Colonic mucosa (tissue), 4 donors: ENCODE results near the gene PM20D2. TPM values are rescaled to one million over a fixed set of nuclear protein-coding genes. Genes with fewer than 3 reads are reported as not detected.

Experiments used
- DNase-seq: peaks from one replicate; pipeline ENCODE4 v3.0.0-alpha.2; 2020
- H3K27ac ChIP-seq: fragments of 200-600 bp; one replicate; pipeline ENCODE4 v1.8.0; 2021
- H3K27me3 ChIP-seq: fragments of 200-600 bp; one replicate; pipeline ENCODE4 v1.8.0; 2021
- H3K36me3 ChIP-seq: fragments of 200-600 bp; one replicate; pipeline ENCODE4 v1.8.0; 2021
- H3K4me1 ChIP-seq: fragments of 200-600 bp; one replicate; pipeline ENCODE4 v1.8.0; 2021; ENCODE audit warnings: mild to moderate bottlenecking
- H3K4me3 ChIP-seq: fragments of 200-600 bp; one replicate; pipeline ENCODE4 v1.8.0; 2021
- H3K9ac ChIP-seq, 2 donors: one replicate each; pipeline ENCODE4 v1.7.0; 2013; ENCODE audit warnings: control low read depth in 2 of 2, low read depth in 2 of 2, low read length in 2 of 2
- H3K9me3 ChIP-seq: fragments of 200-600 bp; one replicate; pipeline ENCODE4 v1.8.0; 2021
- CTCF ChIP-seq: fragments of 200-600 bp; IDR thresholded peaks from one replicate; pipeline ENCODE4 v1.8.0; 2022; ENCODE audit warnings: antibody characterized with exemption, mild to moderate bottlenecking
- intact Hi-C: fragments of 100-400 bp; cut with DNase I; formaldehyde crosslinking; loops from one replicate; pipeline ENCODE4 v1.14.1; 2022
- total RNA-seq, 2 donors: library from RNA; stranded (reverse); fragmentation: NEBNext Ultra II Directional in 1 of 2; extraction: Animal tissue kit (Norgen Biotek cat#: 25700) in 1 of 2; gene quantifications; one replicate each; pipeline ENCODE4 v1.2.1, GENCODE V29; 2021
- donor health status: healthy.
- donor health status: DM: no; HTN: no; CAD: no.
- donor health status: DM: no; HTN: no; CAD: no.

PM20D2 gene
- total RNA-seq, 2 donors from 2014 or later = 19.2 to 24.2 TPM

GRCh38 chr6:89180971-89181370 lies 35.1 kb downstream of the PM20D2 start:
- H3K9ac ChIP-seq = no peak overlapping the region
- no peak for TF ChIP-seq CTCF
- no peak for DNase-seq
- no peaks in the 10 kb centered on the region for H3K9me3 ChIP-seq
- no peak overlapping the region for H3K4me3 ChIP-seq
- no peaks in the 10 kb centered on the region for H3K36me3 ChIP-seq
- intact Hi-C loops = no loop called here
- no peak overlapping the region for H3K27ac ChIP-seq
- no peaks in the 10 kb centered on the region for H3K27me3 ChIP-seq
- no peaks in the 10 kb centered on the region for H3K4me1 ChIP-seq

DNA sequence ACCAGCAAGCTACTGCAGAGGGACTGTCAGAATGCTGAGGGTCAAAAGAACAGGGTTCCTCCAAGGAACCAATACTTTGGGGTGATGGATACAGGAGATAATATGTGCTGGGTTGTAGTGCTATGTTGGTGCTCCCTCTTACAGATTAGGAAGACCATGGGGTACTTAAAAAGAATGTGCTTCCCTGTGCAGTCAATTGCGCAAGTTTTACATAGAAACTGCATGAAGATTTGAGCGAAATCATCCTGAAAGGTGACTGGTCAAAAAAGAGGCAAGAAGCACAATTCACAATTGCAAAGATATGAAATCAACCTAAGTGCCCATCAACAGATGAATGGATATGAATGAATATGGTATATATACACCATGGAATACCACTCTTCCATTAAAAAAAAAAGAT lies 37.4 kb downstream of the PM20D2 start:
- Histone ChIP-seq H3K4me3 (no peak overlapping the region), H3K36me3 (no peaks in the 10 kb centered on the region), H3K4me1 (no peaks in the 10 kb centered on the region), H3K27me3 (no peaks in the 10 kb centered on the region), H3K9ac (no peak overlapping the region), H3K9me3 (no peaks in the 10 kb centered on the region), H3K27ac (no peak overlapping the region)
- no peak for DNase-seq
- TF ChIP-seq CTCF = no peak
- intact Hi-C loops = no loop called here

DNA sequence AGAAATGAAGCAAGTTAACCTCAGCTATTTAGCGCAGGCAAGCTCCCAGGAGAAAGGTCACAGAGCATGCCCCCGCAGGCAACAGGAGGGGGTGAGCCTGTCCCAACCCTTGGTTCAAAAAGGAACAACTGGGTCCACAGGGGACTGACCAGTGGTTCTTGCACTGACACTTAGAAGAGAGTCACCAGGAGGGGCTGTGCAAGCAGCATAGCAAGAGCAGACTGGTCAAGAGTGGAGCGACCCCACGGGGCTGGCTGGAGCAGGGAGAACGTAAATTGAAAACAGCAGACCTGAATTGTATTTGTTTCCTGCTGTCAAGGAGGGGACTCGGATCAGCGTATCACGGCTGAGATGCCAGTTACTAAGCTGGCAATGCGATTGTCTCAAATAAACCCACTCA lies 38.5 kb downstream of the PM20D2 start:
- H3K9me3 ChIP-seq = no peaks in the 10 kb centered on the region
- intact Hi-C loops = no loop called here
- no peak for DNase-seq
- H3K4me3 ChIP-seq = no peak overlapping the region
- H3K27ac ChIP-seq = no peak overlapping the region
- no peaks in the 10 kb centered on the region for H3K36me3 ChIP-seq
- H3K9ac ChIP-seq = no peak overlapping the region
- no peaks in the 10 kb centered on the region for H3K4me1 ChIP-seq
- no peaks in the 10 kb centered on the region for H3K27me3 ChIP-seq
- no peak for TF ChIP-seq CTCF

- Histone ChIP-seq H3K27me3 (no peaks in the 10 kb centered on the region), H3K4me3 (no peak overlapping the region), H3K9ac (no peak overlapping the region), H3K27ac (no peak overlapping the region), H3K36me3 (no peaks in the 10 kb centered on the region), H3K9me3 (no peaks in the 10 kb centered on the region), H3K4me1 (no peaks in the 10 kb centered on the region)
- DNase-seq = no peak
- intact Hi-C loops = no loop called here
- no peak for TF ChIP-seq CTCF
These were observed 40.9 kb downstream of the PM20D2 start for GRCh38 chr6:89186762-89187161.

DNA sequence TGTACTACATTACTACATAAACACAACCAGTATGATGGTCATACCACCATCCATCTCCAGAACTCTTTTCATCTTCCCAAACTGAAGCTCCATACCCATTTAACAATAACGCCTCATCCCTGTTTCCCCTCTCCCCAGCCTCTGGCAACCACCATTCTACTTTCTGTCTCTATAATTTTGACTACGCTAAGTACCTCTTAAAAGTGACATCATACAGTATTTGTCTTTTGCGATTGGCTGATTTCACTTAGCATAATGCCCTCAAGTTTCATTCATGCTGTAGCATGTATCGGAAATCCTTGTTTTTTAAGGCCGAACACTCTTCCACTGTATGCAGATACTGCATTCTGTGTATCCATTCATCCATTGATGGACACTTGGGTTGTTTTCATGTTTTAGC lies 41.6 kb downstream of the PM20D2 start:
- no peak overlapping the region for H3K4me3 ChIP-seq
- intact Hi-C loops = no loop called here
- no peaks in the 10 kb centered on the region for H3K4me1 ChIP-seq
- no peak for TF ChIP-seq CTCF
- no peaks in the 10 kb centered on the region for H3K27me3 ChIP-seq
- H3K9ac ChIP-seq = no peak overlapping the region
- DNase-seq = no peak
- H3K36me3 ChIP-seq = no peaks in the 10 kb centered on the region
- no peak overlapping the region for H3K27ac ChIP-seq
- no peaks in the 10 kb centered on the region for H3K9me3 ChIP-seq

DNA sequence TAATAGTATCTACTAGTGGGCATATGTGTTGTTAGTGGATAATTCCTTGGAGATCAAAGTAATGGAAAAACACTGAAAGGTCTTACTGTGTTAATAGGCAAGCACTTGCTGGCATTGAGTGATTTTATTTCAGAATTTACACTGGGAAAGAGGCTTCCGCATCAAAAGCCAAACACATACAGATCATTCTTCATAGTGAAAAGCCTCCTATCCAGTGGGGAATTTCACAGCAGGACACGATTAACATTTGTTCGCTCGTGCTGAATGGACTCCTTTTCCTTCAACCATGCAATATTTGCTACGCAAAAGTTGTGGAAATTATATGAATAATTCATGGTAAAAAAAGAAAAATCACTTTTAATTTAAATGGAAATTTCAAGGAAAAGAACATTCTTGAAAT lies 44.9 kb downstream of the PM20D2 start:
- Histone ChIP-seq H3K4me3 (no peak overlapping the region), H3K9me3 (no peaks in the 10 kb centered on the region), H3K27me3 (no peaks in the 10 kb centered on the region), H3K27ac (no peak overlapping the region), H3K9ac (no peak overlapping the region), H3K36me3 (no peaks in the 10 kb centered on the region), H3K4me1 (no peaks in the 10 kb centered on the region)
- TF ChIP-seq CTCF = no peak
- no peak for DNase-seq
- intact Hi-C loops = no loop called here
